HG03432 (cell line): ENCODE data around the gene KRTAP2-2.
"Not testable (repeated sequence)": the region's sequence is repeated elsewhere in the genome, so short reads cannot be mapped to it uniquely, and the experiment has no call there.

ENCODE experiments used
- ATAC-seq: cut with Tn5 transposase; IDR thresholded peaks from one replicate; pipeline ENCODE4 v1.9.1; 2021; ENCODE audit warnings: mild to moderate bottlenecking, moderate library complexity; ENCODE audit not compliant: unreplicated experiment

Gene KRTAP2-2

GRCh38 chr17:41065016-41065689, 10.1 kb upstream of the KRTAP2-2 start:
- ATAC-seq, result not testable (repeated sequence)

- no peak for ATAC-seq
These were observed 9.3 kb upstream of the KRTAP2-2 start for GRCh38 chr17:41064301-41064700.

- ATAC-seq, result no peak
These were observed 8.4 kb upstream of the KRTAP2-2 start for GRCh38 chr17:41063449-41063848.

- no peak for ATAC-seq
These were observed 6.9 kb upstream of the KRTAP2-2 start for GRCh38 chr17:41061964-41062363.

GRCh38 chr17:41060052-41060604, 5.1 kb upstream of the KRTAP2-2 start, which contains the start of gene KRTAP2-3:
KRTAP2-3 (minus strand) TSS chr17:41060114; CDS start chr17:41060050, 64 bp downstream.
- no peak for ATAC-seq

GRCh38 chr17:41059276-41060051, 4.4 kb upstream of the KRTAP2-2 start:
- ATAC-seq, result not testable (repeated sequence)

GRCh38 chr17:41058741-41059140, 3.7 kb upstream of the KRTAP2-2 start:
- ATAC-seq, result no peak

GRCh38 chr17:41057547-41057946, 2.5 kb upstream of the KRTAP2-2 start:
- ATAC-seq, result no peak

GRCh38 chr17:41054556-41054955, 474 bp downstream of the KRTAP2-2 start:
- ATAC-seq, result not testable (repeated sequence)

- ATAC-seq, result no peak
These were observed 1.0 kb downstream of the KRTAP2-2 start for GRCh38 chr17:41054025-41054424.

GRCh38 chr17:41052566-41052965, 2.5 kb downstream of the KRTAP2-2 start:
- no peak for ATAC-seq

GRCh38 chr17:41049110-41049509, 5.9 kb downstream of the KRTAP2-2 start:
- no peak for ATAC-seq

- no peak for ATAC-seq
These were observed 6.6 kb downstream of the KRTAP2-2 start for GRCh38 chr17:41048441-41048840.

- not testable (repeated sequence) for ATAC-seq
These were observed 8.1 kb downstream of the KRTAP2-2 start, which contains the start of gene KRTAP2-1 for GRCh38 chr17:41046735-41047465. KRTAP2-1 (minus strand) TSS chr17:41047316; CDS start chr17:41047267, 49 bp downstream.

GRCh38 chr17:41042953-41043352, 12.1 kb downstream of the KRTAP2-2 start:
- no peak for ATAC-seq

- ATAC-seq, result not testable (repeated sequence)
These were observed 14.1 kb downstream of the KRTAP2-2 start, which contains the start of gene KRTAP1-1 for GRCh38 chr17:41040783-41041571. KRTAP1-1 (minus strand) TSS chr17:41041450; CDS start chr17:41041397, 53 bp downstream.

- no peak for ATAC-seq
These were observed 17.1 kb downstream of the KRTAP2-2 start for GRCh38 chr17:41037853-41038350.

- not testable (repeated sequence) for ATAC-seq
These were observed 20.6 kb downstream of the KRTAP2-2 start, which contains the start of gene KRTAP1-3 for GRCh38 chr17:41034346-41034935. KRTAP1-3 (minus strand) TSS chr17:41034874; CDS start chr17:41034821, 53 bp downstream.

GRCh38 chr17:41029633-41030245, 25.3 kb downstream of the KRTAP2-2 start, which contains the start of gene KRTAP1-4:
KRTAP1-4 (minus strand) TSS chr17:41030195; CDS start chr17:41030078, 117 bp downstream.
- ATAC-seq, result no peak
